NCI-H1105 treated with DMSO at 0.1 percent for 48 hours (cell line): ENCODE data around the gene FAM53C.

Experiments
- DNase-seq: peaks from one replicate; lab custom pipeline; 2025; lab: John Stamatoyannopoulos, UW

Gene FAM53C

DNA sequence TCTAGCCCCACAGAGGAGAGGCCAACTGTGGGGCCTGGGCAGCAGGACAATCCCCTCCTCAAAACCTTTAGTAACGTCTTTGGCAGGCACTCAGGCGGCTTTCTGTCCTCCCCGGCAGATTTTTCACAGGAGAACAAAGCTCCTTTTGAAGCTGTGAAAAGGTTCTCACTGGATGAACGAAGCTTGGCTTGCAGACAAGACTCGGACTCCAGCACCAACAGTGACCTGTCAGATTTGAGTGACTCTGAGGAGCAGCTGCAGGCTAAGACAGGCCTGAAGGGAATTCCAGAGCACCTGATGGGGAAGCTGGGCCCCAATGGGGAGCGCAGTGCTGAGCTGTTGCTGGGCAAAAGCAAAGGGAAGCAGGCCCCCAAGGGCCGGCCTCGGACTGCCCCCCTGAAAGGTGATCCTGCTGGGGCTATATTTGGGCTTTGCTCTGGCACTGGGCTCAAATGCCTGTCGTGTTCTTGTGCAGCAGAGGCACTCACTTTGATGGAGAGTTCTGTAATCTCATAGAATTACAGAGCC, 53.9 kb downstream of the FAM53C start:
- DNase-seq: no peak
